Panc1 (cell line): ENCODE data around the gene SUPV3L1. TPM values are rescaled to one million over a fixed set of nuclear protein-coding genes. Genes with fewer than 3 reads are reported as not detected.

Experiments
- ATAC-seq: fragments of 200-7000 bp; cut with Tn5 transposase; 2 replicates; pipeline ENCODE4 v1.9.1; 2020; ENCODE audit warnings: mild to moderate bottlenecking, moderate library complexity
- BruUV-seq: library from RNA; stranded (reverse); fragments of 400-500 nt; replicated peaks from 2 replicates; lab custom pipeline; 2021; lab: Mats Ljungman, UMichigan
- CTCF ChIA-PET: fragments of 300-600 bp; sonication (Branson Sonifier 250); formaldehyde crosslinking; loops from one replicate; lab custom pipeline; 2022; ENCODE audit warnings: antibody characterized with exemption; lab: Charles Lee
- POLR2A ChIA-PET: fragments of 300-600 bp; sonication (Branson Sonifier 250); formaldehyde crosslinking; loops from one replicate; lab custom pipeline; 2022; ENCODE audit warnings: antibody characterized with exemption; lab: Charles Lee
- DNase-seq: peaks from one replicate; pipeline ENCODE4 v3.0.0-alpha.2; 2010; ENCODE audit warnings: low read depth, low spot score
- H3K27ac ChIP-seq: 2 replicates; pipeline ENCODE4 v1.5.1; 2011; ENCODE audit warnings: mild to moderate bottlenecking, low read length, inconsistent platforms
- H3K27me3 ChIP-seq: fragments of 200-500 bp; sonication (Bioruptor generic); 2 replicates; pipeline ENCODE4 v1.6.0; 2014; ENCODE audit warnings: low read length, inconsistent platforms; ENCODE audit not compliant: control insufficient read depth, insufficient read depth
- H3K36me3 ChIP-seq: fragments of 200-500 bp; sonication (Bioruptor generic); 2 replicates; pipeline ENCODE4 v1.5.1; 2014; ENCODE audit warnings: inconsistent platforms, mild to moderate bottlenecking, low read length, moderate library complexity; ENCODE audit not compliant: control insufficient read depth, insufficient read depth
- H3K4me1 ChIP-seq: 2 replicates; pipeline ENCODE4 v1.5.1; 2011; ENCODE audit warnings: inconsistent platforms, mild to moderate bottlenecking, low read length, moderate library complexity; ENCODE audit not compliant: control insufficient read depth, insufficient read depth
- H3K4me3 ChIP-seq, 2 experiments: 2 replicates each; pipeline ENCODE4 v1.5.1; 2011 to 2012; ENCODE audit warnings: low read depth in 2 of 2, low read length in 2 of 2, mild to moderate bottlenecking in 2 of 2, inconsistent platforms in 1 of 2, moderate library complexity in 1 of 2
- H3K9me3 ChIP-seq: fragments of 200-500 bp; sonication (Bioruptor generic); 2 replicates; pipeline ENCODE4 v1.5.1; 2014; ENCODE audit warnings: low read depth, mild to moderate bottlenecking, inconsistent platforms, low read length, moderate library complexity; ENCODE audit not compliant: control insufficient read depth, insufficient read depth
- CTCF ChIP-seq: fragments of 450-650 bp; IDR thresholded peaks from 2 replicates; pipeline ENCODE4 v1.5.1; 2017; ENCODE audit warnings: mild to moderate bottlenecking
- POLR2AphosphoS5 ChIP-seq: IDR thresholded peaks from 2 replicates; pipeline ENCODE4 v1.6.1; 2012; ENCODE audit warnings: mild to moderate bottlenecking, low read depth, low read length, moderate library complexity
- REST ChIP-seq, 2 experiments: IDR thresholded peaks; 2 replicates each; pipeline ENCODE4 v1.6.1; 2011 to 2012; ENCODE audit warnings: low read depth in 2 of 2, control low read depth in 1 of 2, low read length in 1 of 2, mild to moderate bottlenecking in 1 of 2, moderate library complexity in 1 of 2; ENCODE audit not compliant: insufficient read depth in 1 of 2
- SIN3A ChIP-seq: IDR thresholded peaks from 2 replicates; pipeline ENCODE4 v1.6.1; 2012; ENCODE audit warnings: low read depth, mild to moderate bottlenecking, low read length, moderate library complexity, borderline replicate concordance; ENCODE audit not compliant: insufficient read depth
- TCF7L2 ChIP-seq: IDR thresholded peaks from 2 replicates; pipeline ENCODE4 v1.6.1; 2011; ENCODE audit warnings: mild to moderate bottlenecking, low read depth, low read length, inconsistent platforms
- in situ Hi-C: cut with HindIII; loops from 2 replicates; pipeline ENCODE4 v1.10.0; 2016; ENCODE audit warnings: low sequenced_read_pairs, low pct_unique_long_range_greater_than_20kb
- intact Hi-C: fragments of 100-400 bp; cut with micrococcal nuclease; formaldehyde crosslinking; loops from one replicate; pipeline ENCODE4 v1.10.0; 2022; ENCODE audit not compliant: unreplicated experiment
- total RNA-seq: library from RNA; stranded (reverse); gene quantifications from one replicate; pipeline ENCODE4 v1.2.1, GENCODE V29; 2021; ENCODE audit not compliant: unreplicated experiment

SUPV3L1 gene
- total RNA-seq, 1 experiment from 2014 or later = 65.0 TPM

- DNase-seq = no peak
- no peaks in the 10 kb centered on the region for H3K4me1 ChIP-seq
- in situ Hi-C loops (no loop called here), intact Hi-C loops (loop anchor here (5.0 to 10.0 kb wide), 2 partner anchors 88 to 396 kb away; partner anchors contain the start of gene FAM241B)
- no TSS peak for BruUV-seq
- H3K27ac ChIP-seq = no peak overlapping the region
- ChIA-PET CTCF (interaction anchor here (0.6 to 0.8 kb wide), 6 partner anchors 13 to 275 kb away, joined by 3 to 12 read pairs (median 4); no protein-coding TSS in a partner anchor), POLR2A (interaction anchor here (0.8 kb wide), 1 partner anchor 60 kb away, joined by 3 read pairs; no protein-coding TSS in a partner anchor)
- no peaks in the 10 kb centered on the region for H3K27me3 ChIP-seq
- no peaks in the 10 kb centered on the region for H3K36me3 ChIP-seq
- H3K4me3 ChIP-seq = no peak overlapping the region
- H3K9me3 ChIP-seq = no peaks in the 10 kb centered on the region
- no peak for TF ChIP-seq SIN3A
- no peak for TF ChIP-seq TCF7L2
- TF ChIP-seq CTCF = no peak
- no peak for TF ChIP-seq REST (IDR thresholded peaks at IDR 0.05; ENCODE audit: insufficient read depth in 1 of 2, low read depth in 2 of 2, low read length in 1 of 2)
- TF ChIP-seq POLR2AphosphoS5 = no peak
- no peak for ATAC-seq
Observed at GRCh38 chr10:69239136-69239535, 59.1 kb downstream of the SUPV3L1 start.

- ChIA-PET CTCF (interaction anchor here (0.7 kb wide), 1 partner anchor 79 kb away, joined by 3 read pairs; no protein-coding TSS in a partner anchor), POLR2A (interaction anchor here (0.8 kb wide), 1 partner anchor 59 kb away, joined by 3 read pairs; no protein-coding TSS in a partner anchor)
- intact Hi-C loops (loop anchor here (5.0 to 10.0 kb wide), 2 partner anchors 87 to 395 kb away; partner anchors contain the start of gene FAM241B), in situ Hi-C loops (no loop called here)
- no TSS peak for BruUV-seq
- H3K27ac ChIP-seq = no peak overlapping the region
- no peaks in the 10 kb centered on the region for H3K27me3 ChIP-seq
- DNase-seq (no peak), ATAC-seq (no peak)
- no peaks in the 10 kb centered on the region for H3K4me1 ChIP-seq
- no peak for TF ChIP-seq POLR2AphosphoS5
- TF ChIP-seq TCF7L2 = no peak
- H3K4me3 ChIP-seq = no peak overlapping the region
- H3K9me3 ChIP-seq = no peaks in the 10 kb centered on the region
- H3K36me3 ChIP-seq = no peaks in the 10 kb centered on the region
Observed at GRCh38 chr10:69239816-69240434, 59.9 kb downstream of the SUPV3L1 start.

- ATAC-seq = no peak
- no peak overlapping the region for H3K4me3 ChIP-seq
- in situ Hi-C loops (no loop called here), intact Hi-C loops (no loop called here)
- no TSS peak for BruUV-seq
- H3K36me3 ChIP-seq = no peaks in the 10 kb centered on the region
- H3K27me3 ChIP-seq = no peaks in the 10 kb centered on the region
- H3K27ac ChIP-seq = no peak overlapping the region
- no peak for DNase-seq
- no peaks in the 10 kb centered on the region for H3K4me1 ChIP-seq
- CTCF ChIA-PET = no interaction called here
- TF ChIP-seq TCF7L2 (no peak), SIN3A (no peak), POLR2AphosphoS5 (no peak), CTCF (no peak), REST (IDR thresholded peaks at IDR 0.05; ENCODE audit: insufficient read depth in 1 of 2, low read depth in 2 of 2, low read length in 1 of 2) (no peak)
- POLR2A ChIA-PET = no interaction called here
- H3K9me3 ChIP-seq = no peaks in the 10 kb centered on the region
Observed at GRCh38 chr10:69240455-69240854, 60.4 kb downstream of the SUPV3L1 start.
